ENCODE data around the gene FA2H.
A peak's percentile ranks its signal among the peaks of the same experiment; 100 is the strongest.

The FA2H gene

GRCh38 chr16:74744566-74744965 lies 30.1 kb downstream of the FA2H start:
- no peak for DNase-seq (ENCODE audit: low spot score)

- DNase-seq (ENCODE audit: low spot score) = peak; percentile 38
Measured at GRCh38 chr16:74743668-74744299, 30.8 kb downstream of the FA2H start.

- no peak for DNase-seq (ENCODE audit: low spot score)
Measured at GRCh38 chr16:74743045-74743667, 31.5 kb downstream of the FA2H start.

- no peak for DNase-seq (ENCODE audit: low spot score)
Measured at GRCh38 chr16:74742051-74742481, 32.6 kb downstream of the FA2H start.

- DNase-seq (ENCODE audit: low spot score) = no peak
Measured at GRCh38 chr16:74740795-74741304, 33.8 kb downstream of the FA2H start.

GRCh38 chr16:74739275-74739674 lies 35.3 kb downstream of the FA2H start:
- DNase-seq (ENCODE audit: low spot score) = no peak

GRCh38 chr16:74738816-74739215 lies 35.8 kb downstream of the FA2H start:
- no peak for DNase-seq (ENCODE audit: low spot score)

- DNase-seq (ENCODE audit: low spot score) = no peak
Measured at GRCh38 chr16:74738113-74738541, 36.5 kb downstream of the FA2H start.

- DNase-seq (ENCODE audit: low spot score) = no peak
Measured at GRCh38 chr16:74737521-74737920, 37.1 kb downstream of the FA2H start.

GRCh38 chr16:74736531-74737157 lies 38.0 kb downstream of the FA2H start:
- no peak for DNase-seq (ENCODE audit: low spot score)

GRCh38 chr16:74735554-74735953 lies 39.1 kb downstream of the FA2H start:
- DNase-seq (ENCODE audit: low spot score) = no peak

GRCh38 chr16:74735162-74735452 lies 39.5 kb downstream of the FA2H start:
- no peak for DNase-seq (ENCODE audit: low spot score)

- no peak for DNase-seq (ENCODE audit: low spot score)
Measured at GRCh38 chr16:74734361-74735161, 40.1 kb downstream of the FA2H start.

GRCh38 chr16:74732707-74733350 lies 41.8 kb downstream of the FA2H start:
- DNase-seq (ENCODE audit: low spot score) = no peak

GRCh38 chr16:74731853-74732477 lies 42.7 kb downstream of the FA2H start:
- no peak for DNase-seq (ENCODE audit: low spot score)

- DNase-seq (ENCODE audit: low spot score) = no peak
Measured at GRCh38 chr16:74729783-74730683, 44.6 kb downstream of the FA2H start.

- DNase-seq (ENCODE audit: low spot score) = no peak
Measured at GRCh38 chr16:74727903-74728302, 46.7 kb downstream of the FA2H start.

GRCh38 chr16:74726716-74727115 lies 47.9 kb downstream of the FA2H start:
- DNase-seq (ENCODE audit: low spot score) = no peak

GRCh38 chr16:74725651-74726455 lies 48.8 kb downstream of the FA2H start:
- DNase-seq (ENCODE audit: low spot score) = no peak

Measured in SK-N-DZ (cell line).